RWPE2 (cell line): ENCODE measurements around the gene AIMP1.

Experiments
- ATAC-seq: fragments of 200-7000 bp; cut with Tn5 transposase; 3 replicates; pipeline ENCODE4 v1.9.1; 2021; ENCODE audit warnings: low read depth
- DNase-seq: peaks from one replicate; pipeline ENCODE4 v3.0.0-alpha.2; 2020; ENCODE audit warnings: low spot score
- H3K27ac ChIP-seq: fragments of 450-650 bp; 2 replicates; pipeline ENCODE4 v1.5.1; 2017; ENCODE audit warnings: mild to moderate bottlenecking; ENCODE audit not compliant: poor library complexity, severe bottlenecking
- H3K27me3 ChIP-seq: fragments of 250-450 bp; sonication (Bioruptor Pico); 2 replicates; pipeline ENCODE4 v1.5.1; 2021; ENCODE audit warnings: mild to moderate bottlenecking, moderate library complexity; ENCODE audit not compliant: insufficient read depth, poor library complexity, severe bottlenecking
- H3K36me3 ChIP-seq: fragments of 250-450 bp; sonication (Bioruptor Pico); 2 replicates; pipeline ENCODE4 v1.5.1; 2020; ENCODE audit warnings: low read depth, mild to moderate bottlenecking, moderate library complexity
- H3K4me1 ChIP-seq: fragments of 250-450 bp; sonication (Bioruptor Pico); 2 replicates; pipeline ENCODE4 v1.5.1; 2021; ENCODE audit warnings: mild to moderate bottlenecking, moderate library complexity; ENCODE audit not compliant: insufficient read depth, poor library complexity, severe bottlenecking
- H3K4me3 ChIP-seq: fragments of 250-450 bp; sonication (Bioruptor Pico); 2 replicates; pipeline ENCODE4 v1.5.1; 2021; ENCODE audit warnings: mild to moderate bottlenecking, moderate library complexity; ENCODE audit not compliant: severe bottlenecking
- H3K9me3 ChIP-seq: fragments of 250-450 bp; sonication (Bioruptor Pico); 2 replicates; pipeline ENCODE4 v1.5.1; 2021; ENCODE audit warnings: mild to moderate bottlenecking, moderate library complexity; ENCODE audit not compliant: severe bottlenecking
- TF ChIP-seq, protein P1 (sequence below): fragments of 450-650 bp; IDR thresholded peaks from one replicate; pipeline ENCODE4 v1.5.1; 2017; ENCODE audit warnings: mild to moderate bottlenecking, moderate library complexity; ENCODE audit not compliant: poor library complexity, severe bottlenecking

Gene AIMP1

DNA sequence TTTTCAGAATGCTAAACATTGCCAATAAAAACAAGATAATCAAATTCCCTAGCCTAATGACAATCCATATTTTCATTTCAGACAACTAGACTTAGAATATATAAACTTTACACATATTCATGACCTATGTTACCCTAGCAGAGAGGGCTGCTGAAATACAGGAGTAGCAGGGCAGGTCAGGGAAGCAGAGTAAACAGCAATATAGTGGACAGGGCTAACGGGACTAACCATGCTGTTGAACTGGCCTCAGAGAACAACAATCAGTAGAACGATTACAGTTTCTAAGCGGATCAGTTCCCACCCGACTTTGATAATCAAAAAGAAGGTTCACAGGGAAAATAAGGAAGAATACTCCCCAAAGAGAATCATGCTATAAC is 14.3 kb upstream of the AIMP1 start:
- TF ChIP-seq, protein P1, sequence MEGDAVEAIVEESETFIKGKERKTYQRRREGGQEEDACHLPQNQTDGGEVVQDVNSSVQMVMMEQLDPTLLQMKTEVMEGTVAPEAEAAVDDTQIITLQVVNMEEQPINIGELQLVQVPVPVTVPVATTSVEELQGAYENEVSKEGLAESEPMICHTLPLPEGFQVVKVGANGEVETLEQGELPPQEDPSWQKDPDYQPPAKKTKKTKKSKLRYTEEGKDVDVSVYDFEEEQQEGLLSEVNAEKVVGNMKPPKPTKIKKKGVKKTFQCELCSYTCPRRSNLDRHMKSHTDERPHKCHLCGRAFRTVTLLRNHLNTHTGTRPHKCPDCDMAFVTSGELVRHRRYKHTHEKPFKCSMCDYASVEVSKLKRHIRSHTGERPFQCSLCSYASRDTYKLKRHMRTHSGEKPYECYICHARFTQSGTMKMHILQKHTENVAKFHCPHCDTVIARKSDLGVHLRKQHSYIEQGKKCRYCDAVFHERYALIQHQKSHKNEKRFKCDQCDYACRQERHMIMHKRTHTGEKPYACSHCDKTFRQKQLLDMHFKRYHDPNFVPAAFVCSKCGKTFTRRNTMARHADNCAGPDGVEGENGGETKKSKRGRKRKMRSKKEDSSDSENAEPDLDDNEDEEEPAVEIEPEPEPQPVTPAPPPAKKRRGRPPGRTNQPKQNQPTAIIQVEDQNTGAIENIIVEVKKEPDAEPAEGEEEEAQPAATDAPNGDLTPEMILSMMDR, result no peak

DNA sequence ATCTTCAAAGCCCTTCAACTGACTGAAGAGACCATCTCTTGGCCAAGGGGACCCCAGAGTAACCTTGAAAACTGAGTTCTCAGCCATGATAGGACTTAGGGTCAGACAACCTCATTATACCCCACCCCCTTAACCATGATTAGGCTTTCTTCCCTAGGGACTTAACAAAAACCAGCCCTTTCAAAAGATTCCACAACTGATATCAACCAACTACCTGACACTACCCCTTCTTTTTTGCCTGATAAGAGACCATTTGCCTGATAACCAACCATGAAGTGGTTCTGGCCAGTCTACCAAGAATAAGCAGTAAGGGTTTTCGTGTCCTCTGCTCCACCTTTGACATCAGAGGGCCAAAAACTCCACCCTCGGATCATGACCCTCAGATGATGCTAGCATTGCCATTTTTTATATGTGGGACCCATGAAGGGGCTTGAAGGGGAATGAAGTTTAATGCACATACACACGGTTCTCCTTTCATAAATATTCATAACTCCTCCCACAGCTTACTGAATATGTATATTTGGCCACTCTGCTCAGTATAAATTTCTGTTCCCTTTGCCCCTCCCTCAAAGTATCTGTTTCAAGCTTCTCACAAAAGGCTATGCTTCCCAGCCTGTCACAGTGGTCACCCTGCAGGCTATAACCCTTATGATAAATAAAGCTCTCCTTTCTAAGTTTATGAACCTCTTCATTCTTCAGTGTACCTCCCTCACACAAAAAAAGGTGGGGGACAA is 12.6 kb upstream of the AIMP1 start:
- no peak for DNase-seq

More for the DNA sequence above, 14.3 kb upstream of the AIMP1 start:
- H3K36me3 ChIP-seq, result peaks cover 22% of the 10 kb centered on the region
- H3K27me3 ChIP-seq, result no peaks in the 10 kb centered on the region
- H3K4me3 ChIP-seq, result no peak overlapping the region
- no peak overlapping the region for H3K27ac ChIP-seq
- H3K4me1 ChIP-seq, result no peaks in the 10 kb centered on the region
- DNase-seq (no peak), ATAC-seq (no peak)
- H3K9me3 ChIP-seq, result no peaks in the 10 kb centered on the region

DNA sequence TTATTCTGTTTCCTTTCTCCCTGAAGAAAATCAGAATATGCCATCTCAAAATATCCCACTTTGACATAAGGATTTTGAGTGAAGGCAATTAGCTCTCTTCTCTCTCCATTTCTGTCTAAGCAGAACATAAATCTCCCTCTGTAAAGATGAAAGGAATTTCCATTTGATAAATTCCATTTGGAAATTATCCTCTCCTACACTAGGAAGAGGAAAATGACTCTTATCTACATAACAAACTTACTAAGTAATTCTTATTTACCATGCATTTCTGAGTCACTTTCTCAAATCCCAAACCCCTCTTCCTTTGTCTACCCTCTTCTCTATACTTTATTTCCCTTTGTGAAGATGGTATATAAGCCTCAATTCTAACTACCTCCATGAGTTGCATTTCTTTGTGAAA is 11.7 kb upstream of the AIMP1 start:
- DNase-seq (no peak), ATAC-seq (no peak)
- Histone ChIP-seq H3K9me3 (no peaks in the 10 kb centered on the region), H3K27ac (no peak overlapping the region), H3K4me3 (no peak overlapping the region), H3K36me3 (peaks cover 36% of the 10 kb centered on the region), H3K27me3 (no peaks in the 10 kb centered on the region), H3K4me1 (no peaks in the 10 kb centered on the region)
- TF ChIP-seq, protein P1, result no peak

More for the DNA sequence above, 12.6 kb upstream of the AIMP1 start:
- peaks cover 39% of the 10 kb centered on the region for H3K36me3 ChIP-seq
- TF ChIP-seq, protein P1, result no peak
- H3K27me3 ChIP-seq, result no peaks in the 10 kb centered on the region
- no peak overlapping the region for H3K27ac ChIP-seq
- H3K9me3 ChIP-seq, result no peaks in the 10 kb centered on the region
- no peak for ATAC-seq
- H3K4me1 ChIP-seq, result no peaks in the 10 kb centered on the region
- no peak overlapping the region for H3K4me3 ChIP-seq

GRCh38 chr4:106305435-106306055 is 10.8 kb upstream of the AIMP1 start:
- no peaks in the 10 kb centered on the region for H3K9me3 ChIP-seq
- no peaks in the 10 kb centered on the region for H3K4me1 ChIP-seq
- TF ChIP-seq, protein P1, result no peak
- H3K27ac ChIP-seq, result no peak overlapping the region
- peaks cover 27% of the 10 kb centered on the region for H3K36me3 ChIP-seq
- no peaks in the 10 kb centered on the region for H3K27me3 ChIP-seq
- no peak overlapping the region for H3K4me3 ChIP-seq
- ATAC-seq (no peak), DNase-seq (no peak)

DNA sequence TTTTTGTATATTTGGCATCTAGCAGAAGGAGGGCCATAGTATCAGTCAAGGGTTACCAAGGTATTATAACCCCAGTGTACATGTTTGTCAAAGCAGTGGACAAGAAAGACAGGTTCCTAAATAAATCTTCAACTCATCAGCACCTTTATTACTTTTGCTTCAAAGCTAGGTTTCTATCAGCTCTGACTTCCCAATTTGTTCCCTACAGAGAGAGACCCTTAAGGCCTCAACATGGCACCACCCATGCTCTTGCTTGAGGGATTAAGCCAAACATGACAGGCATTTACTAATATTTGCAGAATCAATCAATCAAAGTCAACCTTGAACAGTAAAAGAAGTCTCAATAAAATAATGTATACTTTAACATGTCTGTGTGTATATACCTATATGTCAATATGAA is 9.8 kb upstream of the AIMP1 start:
- no peak for ATAC-seq
- no peaks in the 10 kb centered on the region for H3K27me3 ChIP-seq
- no peaks in the 10 kb centered on the region for H3K4me1 ChIP-seq
- TF ChIP-seq, protein P1, result no peak
- no peak overlapping the region for H3K4me3 ChIP-seq
- H3K9me3 ChIP-seq, result no peaks in the 10 kb centered on the region
- no peak for DNase-seq
- no peak overlapping the region for H3K27ac ChIP-seq
- H3K36me3 ChIP-seq, result peaks cover 22% of the 10 kb centered on the region
